IPS-11a (cell line): ENCODE data around the gene CTSK.
"Not testable (repeated sequence)": the region's sequence is repeated elsewhere in the genome, so short reads cannot be mapped to it uniquely, and the experiment has no call there.

Source experiments
- H3K4me3 ChIP-seq: one replicate; pipeline ENCODE4 v1.5.1; 2013; ENCODE audit warnings: low read depth, low read length, control low read depth

CTSK gene

GRCh38 chr1:150808121-150808520, at the start of gene CTSK:
Gene CTSK (minus strand): TSS chr1:150808260. CDS start chr1:150806805, 1,455 bp downstream.
- no peak within 1 kb of the TSS for H3K4me3 ChIP-seq

GRCh38 chr1:150852734-150853133, 44.7 kb upstream of the CTSK start:
- H3K4me3 ChIP-seq = not testable (repeated sequence)

- H3K4me3 ChIP-seq = not testable (repeated sequence)
Measured at GRCh38 chr1:150850801-150851362, 42.8 kb upstream of the CTSK start.

GRCh38 chr1:150846473-150847146, 38.5 kb upstream of the CTSK start:
- H3K4me3 ChIP-seq = no peak overlapping the region

- no peak overlapping the region for H3K4me3 ChIP-seq
Measured at GRCh38 chr1:150843474-150843873, 35.4 kb upstream of the CTSK start.

- H3K4me3 ChIP-seq = no peak overlapping the region
Measured at GRCh38 chr1:150842964-150843363, 34.9 kb upstream of the CTSK start.

- no peak overlapping the region for H3K4me3 ChIP-seq
Measured at GRCh38 chr1:150842343-150842742, 34.3 kb upstream of the CTSK start.

GRCh38 chr1:150841626-150842025, 33.6 kb upstream of the CTSK start:
- no peak overlapping the region for H3K4me3 ChIP-seq

GRCh38 chr1:150840850-150841249, 32.8 kb upstream of the CTSK start:
- not testable (repeated sequence) for H3K4me3 ChIP-seq

GRCh38 chr1:150836129-150836773, 28.2 kb upstream of the CTSK start:
- H3K4me3 ChIP-seq = no peak overlapping the region

GRCh38 chr1:150833961-150834360, 25.9 kb upstream of the CTSK start:
- not testable (repeated sequence) for H3K4me3 ChIP-seq

GRCh38 chr1:150832597-150832996, 24.5 kb upstream of the CTSK start:
- H3K4me3 ChIP-seq = no peak overlapping the region

- no peak overlapping the region for H3K4me3 ChIP-seq
Measured at GRCh38 chr1:150829751-150830150, 21.7 kb upstream of the CTSK start.

GRCh38 chr1:150826299-150826698, 18.2 kb upstream of the CTSK start:
- no peak overlapping the region for H3K4me3 ChIP-seq

GRCh38 chr1:150820730-150821512, 12.9 kb upstream of the CTSK start:
- H3K4me3 ChIP-seq = no peak overlapping the region

- H3K4me3 ChIP-seq = no peak overlapping the region
Measured at GRCh38 chr1:150815871-150816270, 7.8 kb upstream of the CTSK start.

- H3K4me3 ChIP-seq = no peak overlapping the region
Measured at GRCh38 chr1:150813028-150813707, 5.1 kb upstream of the CTSK start.

- H3K4me3 ChIP-seq = no peak overlapping the region
Measured at GRCh38 chr1:150810958-150811659, 3.0 kb upstream of the CTSK start.

GRCh38 chr1:150809651-150810050, 1.6 kb upstream of the CTSK start:
- no peak overlapping the region for H3K4me3 ChIP-seq

- no peak overlapping the region for H3K4me3 ChIP-seq
Measured at GRCh38 chr1:150808846-150809245, 786 bp upstream of the CTSK start.
